GM21515 (cell line): ENCODE data around the gene POU2F1.
"Not testable (repeated sequence)": the region's sequence is repeated elsewhere in the genome, so short reads cannot be mapped to it uniquely, and the experiment has no call there.

ENCODE experiments used
- ATAC-seq: cut with Tn5 transposase; IDR thresholded peaks from one replicate; pipeline ENCODE4 v1.9.1; 2021; ENCODE audit not compliant: unreplicated experiment

The POU2F1 gene

DNA sequence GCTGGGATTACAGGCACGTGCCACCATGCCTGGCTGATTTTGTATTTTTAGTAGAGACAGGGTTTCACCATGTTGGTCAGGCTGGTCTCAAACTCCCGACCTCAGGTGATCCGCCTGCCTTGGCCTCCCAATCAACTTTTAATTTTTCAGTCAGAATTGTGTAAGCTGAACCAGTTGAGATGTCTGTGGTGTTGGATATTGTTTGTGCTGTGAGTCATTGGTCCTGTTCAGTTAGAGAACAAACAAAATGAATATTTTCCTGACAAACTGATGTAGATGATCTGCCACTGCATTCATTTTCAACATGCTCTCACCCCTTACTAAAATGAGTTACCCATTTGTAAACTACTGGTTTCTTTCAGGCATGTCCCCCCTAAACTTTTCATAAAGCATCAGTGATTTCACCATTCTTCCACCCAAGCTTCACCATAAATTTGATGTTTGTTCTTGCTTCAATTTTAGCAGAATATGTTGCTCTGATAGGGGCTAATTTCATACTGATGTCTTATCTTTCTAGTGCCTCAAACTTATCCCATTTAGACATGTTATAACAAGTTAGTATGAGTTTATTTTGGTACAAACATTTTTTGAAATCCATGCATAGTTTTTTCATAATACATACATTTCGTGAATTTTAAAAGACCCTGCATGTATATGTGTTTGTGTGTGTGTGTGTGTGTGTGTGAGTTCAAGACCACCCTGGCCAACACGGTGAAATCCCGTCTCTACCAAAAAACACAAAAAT is 15.2 kb upstream of the POU2F1 start:
- not testable (repeated sequence) for ATAC-seq

DNA sequence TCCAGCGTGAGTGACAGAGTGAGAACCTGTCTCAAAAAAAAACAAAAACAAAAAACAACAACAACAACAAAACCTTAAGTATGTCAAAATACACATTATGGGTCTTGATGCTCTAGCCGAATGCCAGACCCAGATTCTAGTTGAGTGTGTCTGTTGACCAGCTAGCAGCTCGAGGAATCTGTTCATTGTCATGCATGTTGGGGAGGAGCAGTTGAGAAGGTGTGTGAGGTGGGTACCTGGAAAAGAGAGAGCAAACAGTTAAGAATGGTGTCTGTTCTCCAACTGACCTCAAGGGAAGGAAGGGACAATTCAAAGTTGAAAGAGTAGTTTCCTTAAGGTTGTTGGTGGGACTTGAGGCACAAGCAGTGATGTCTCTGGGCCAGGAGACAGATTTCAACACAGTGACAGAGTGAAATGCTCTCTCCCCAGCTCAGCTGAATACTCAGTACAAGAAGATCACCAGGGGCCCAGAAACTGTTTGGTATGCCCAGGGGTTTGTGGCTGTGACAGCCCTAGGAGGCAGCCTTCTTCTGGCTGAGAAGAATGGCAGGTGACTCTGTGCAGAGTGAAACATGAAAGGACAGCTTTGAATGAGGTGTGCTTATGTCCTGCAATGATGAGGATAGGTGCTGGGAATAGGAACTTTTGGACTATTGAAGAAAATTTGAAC is 14.4 kb upstream of the POU2F1 start:
- no peak for ATAC-seq

GRCh38 chr1:167207940-167208623 is 12.6 kb upstream of the POU2F1 start:
- ATAC-seq, result no peak

DNA sequence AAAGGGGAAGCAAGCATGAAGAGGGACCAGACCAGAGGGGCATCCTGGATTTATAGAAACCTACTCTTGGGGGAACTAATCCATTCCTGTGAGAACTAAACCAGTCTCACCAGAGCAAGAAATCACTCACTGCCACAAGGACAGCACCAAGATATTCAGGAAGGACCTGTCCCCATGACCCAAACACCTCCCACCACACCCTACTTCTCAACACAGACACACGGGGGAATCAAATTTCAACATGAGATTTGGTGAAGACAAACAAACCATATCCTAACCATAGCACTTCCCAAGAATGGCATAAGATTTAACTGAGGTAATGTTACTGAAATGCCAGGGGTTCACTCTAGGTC is 12.1 kb upstream of the POU2F1 start:
- ATAC-seq, result no peak

- no peak for ATAC-seq
Measured at GRCh38 chr1:167209044-167209443, 11.6 kb upstream of the POU2F1 start.

DNA sequence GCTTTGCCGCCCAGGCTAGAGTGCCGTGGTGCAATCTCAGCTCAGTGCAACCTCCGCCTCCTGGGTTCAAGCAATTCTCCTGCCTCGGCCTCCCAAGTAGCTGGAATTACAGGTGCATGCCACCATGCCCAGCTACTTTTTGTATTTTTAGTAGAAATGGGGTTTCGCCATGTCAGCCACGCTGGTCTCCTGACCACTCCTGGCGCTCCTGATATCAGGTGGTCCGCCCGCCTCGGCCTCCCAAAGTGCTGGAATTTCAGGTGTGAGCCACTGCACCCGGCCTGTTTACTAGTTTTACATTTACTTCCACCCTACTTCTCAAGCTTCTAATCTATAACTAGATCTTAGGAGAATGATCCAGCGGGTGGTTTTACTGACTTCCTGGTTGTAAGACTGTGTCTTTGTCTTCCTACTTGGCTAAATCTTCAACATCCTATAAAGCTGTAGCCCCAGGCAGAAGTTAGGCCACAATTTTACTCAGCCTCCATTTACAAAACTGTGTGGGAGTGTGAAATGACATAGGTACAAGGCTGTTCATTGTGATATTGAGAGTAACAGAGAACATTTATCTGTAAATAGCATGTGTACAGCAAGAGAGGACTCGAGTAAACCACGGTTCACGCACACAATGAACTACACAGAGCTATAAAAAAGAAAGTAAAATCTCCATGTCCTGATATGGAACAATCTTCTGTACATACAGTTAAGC is 9.6 kb upstream of the POU2F1 start:
- ATAC-seq, result no peak

- no peak for ATAC-seq
Measured at GRCh38 chr1:167212025-167212424, 8.7 kb upstream of the POU2F1 start.

DNA sequence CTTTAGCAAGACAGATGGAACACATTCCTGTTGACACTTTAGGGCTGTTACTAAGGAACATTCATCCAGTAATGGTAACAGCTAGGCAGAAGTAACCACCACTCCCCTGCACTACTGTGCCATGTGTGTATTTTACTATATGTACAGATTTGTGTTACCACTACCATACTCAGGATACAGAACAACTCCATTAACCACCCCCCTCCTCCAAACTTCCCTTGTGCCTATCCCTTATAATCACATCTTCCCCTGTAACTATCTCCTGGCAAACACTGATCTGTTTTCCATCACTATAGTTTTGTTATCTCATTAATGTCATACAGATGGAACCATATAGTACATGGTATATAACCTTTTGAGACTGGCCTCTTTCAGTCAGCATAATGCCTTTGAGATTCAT is 3.9 kb upstream of the POU2F1 start:
- ATAC-seq, result no peak

DNA sequence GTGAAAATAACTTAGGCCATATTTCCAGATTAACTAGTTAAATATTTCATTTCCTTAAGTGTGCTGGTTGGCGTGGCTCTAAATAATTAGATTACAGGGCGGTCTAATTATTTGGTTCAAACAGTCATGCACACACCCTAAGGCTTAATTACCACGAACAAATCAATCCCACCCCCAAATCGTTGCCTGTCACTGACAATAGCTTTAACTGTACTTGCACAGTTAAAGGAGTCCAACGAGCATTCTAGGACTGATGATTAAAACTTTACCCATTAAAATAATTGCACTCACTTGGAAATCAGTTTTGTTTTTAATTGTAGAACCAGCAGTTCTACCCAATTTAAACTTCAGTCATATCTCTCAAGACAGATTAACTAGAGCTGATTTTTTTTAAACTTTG is 1.5 kb upstream of the POU2F1 start:
- no peak for ATAC-seq

- peak; percentile 39 for ATAC-seq
Measured at GRCh38 chr1:167219646-167220536, 795 bp upstream of the POU2F1 start.

DNA sequence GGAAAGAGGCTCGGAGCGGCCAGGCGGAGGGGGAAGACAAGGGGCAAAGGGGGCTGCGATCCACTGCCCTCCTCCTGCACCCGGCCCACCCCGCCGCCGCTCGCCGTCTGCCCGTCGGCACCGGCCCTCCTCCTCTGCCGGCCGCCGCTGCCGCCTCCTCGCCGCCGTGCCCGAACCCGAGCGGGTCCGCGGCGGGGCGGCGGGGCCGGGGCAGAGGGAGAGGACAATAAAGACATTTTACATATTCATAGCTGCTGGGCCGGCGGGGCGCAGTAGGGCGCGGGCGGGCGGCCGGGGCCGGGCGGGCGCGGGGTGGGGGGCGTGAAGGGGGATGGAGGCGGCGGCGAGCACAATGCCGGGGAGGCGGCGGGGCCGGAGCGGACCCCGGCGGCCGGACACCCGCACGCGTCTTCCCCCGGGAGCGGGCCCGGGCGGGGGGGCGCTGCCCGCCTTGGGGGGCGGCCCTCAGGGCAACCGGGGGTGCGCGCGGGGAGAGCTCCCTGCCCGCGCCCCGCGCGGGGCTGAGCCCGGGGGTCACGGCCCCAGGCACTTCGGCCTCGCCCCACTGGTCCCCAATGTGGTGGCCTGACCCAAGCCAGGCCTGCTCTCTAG is 546 bp downstream of the POU2F1 start:
- peak; percentile 12 for ATAC-seq

GRCh38 chr1:167221738-167222610 is 1.3 kb downstream of the POU2F1 start:
- peak; percentile 57 for ATAC-seq

GRCh38 chr1:167223144-167224103 is 2.7 kb downstream of the POU2F1 start:
- ATAC-seq, result no peak

GRCh38 chr1:167224734-167225235 is 4.1 kb downstream of the POU2F1 start:
- not testable (repeated sequence) for ATAC-seq

DNA sequence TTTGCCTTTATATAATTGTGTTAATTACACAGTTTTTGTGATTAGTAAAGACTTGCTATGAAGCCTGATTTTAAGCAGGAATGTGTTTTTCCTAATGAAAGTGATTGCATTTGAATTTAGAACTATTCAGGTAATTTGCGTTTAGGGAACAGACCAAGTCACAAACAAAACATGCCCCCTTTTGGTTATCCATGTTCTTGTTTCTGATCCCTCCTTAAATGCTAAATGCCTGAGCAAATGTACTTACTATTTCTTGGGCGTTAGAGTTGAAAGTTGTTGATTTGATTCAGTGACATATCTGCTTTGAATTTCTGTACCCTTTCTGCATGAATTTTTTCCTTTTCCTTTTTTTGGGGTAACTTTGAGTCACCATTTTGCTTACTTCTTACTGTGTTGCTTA is 5.2 kb downstream of the POU2F1 start:
- no peak for ATAC-seq

DNA sequence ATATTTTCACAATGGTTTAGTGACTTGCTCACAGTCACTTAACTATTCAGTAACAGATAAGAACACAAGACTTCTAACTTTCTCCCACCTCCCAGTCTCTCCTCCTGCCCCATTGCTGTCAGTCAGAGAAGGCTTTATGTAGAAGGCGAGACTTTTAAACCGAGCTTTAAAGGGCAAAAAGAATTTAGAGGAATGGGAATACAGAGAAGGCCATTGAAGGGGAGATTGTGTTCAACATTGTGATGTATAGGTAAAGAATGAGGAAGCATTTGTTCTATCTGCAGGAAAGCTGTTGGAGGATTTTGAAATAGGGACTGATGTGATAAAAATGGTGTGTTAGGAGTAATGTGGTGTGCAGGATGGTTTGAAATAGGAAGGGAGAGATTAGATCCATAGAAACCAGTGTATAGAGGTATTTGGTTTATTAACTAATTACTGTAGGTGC is 7.3 kb downstream of the POU2F1 start:
- ATAC-seq, result no peak

DNA sequence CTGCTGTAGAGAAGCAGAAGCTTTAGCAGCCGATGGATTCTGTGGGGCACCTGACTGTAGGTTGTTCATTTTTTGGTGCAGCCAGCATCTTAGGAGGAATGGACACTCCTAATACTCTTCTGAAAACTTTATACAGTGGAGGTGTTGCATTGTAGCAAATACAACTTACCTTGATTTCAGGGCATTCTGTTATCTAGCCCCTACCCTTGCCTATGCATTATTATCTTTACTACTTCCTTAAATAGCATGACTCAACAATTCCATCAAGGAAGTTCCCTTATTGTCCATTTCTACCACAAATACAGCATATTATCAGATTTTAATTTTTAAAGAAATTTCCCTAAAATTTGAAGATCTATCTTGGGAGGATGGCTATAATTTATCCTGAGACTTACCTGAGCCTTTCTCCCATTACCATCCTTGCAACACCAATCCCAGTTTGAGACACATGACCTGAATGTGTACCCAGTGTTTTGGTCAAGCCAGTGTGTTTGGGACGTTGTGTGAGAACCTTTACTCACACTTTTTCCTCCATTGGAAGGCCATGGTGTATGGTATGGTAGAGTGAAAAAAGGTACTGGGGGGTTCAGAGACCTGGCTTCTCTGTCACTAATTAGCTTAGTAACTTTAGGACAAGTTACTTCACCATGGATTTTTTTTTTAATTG is 9.2 kb downstream of the POU2F1 start:
- no peak for ATAC-seq
